ENCODE data around the gene CCDC30.
"Not testable (repeated sequence)": the region's sequence is repeated elsewhere in the genome, so short reads cannot be mapped to it uniquely, and the experiment has no call there.

The CCDC30 gene

DNA sequence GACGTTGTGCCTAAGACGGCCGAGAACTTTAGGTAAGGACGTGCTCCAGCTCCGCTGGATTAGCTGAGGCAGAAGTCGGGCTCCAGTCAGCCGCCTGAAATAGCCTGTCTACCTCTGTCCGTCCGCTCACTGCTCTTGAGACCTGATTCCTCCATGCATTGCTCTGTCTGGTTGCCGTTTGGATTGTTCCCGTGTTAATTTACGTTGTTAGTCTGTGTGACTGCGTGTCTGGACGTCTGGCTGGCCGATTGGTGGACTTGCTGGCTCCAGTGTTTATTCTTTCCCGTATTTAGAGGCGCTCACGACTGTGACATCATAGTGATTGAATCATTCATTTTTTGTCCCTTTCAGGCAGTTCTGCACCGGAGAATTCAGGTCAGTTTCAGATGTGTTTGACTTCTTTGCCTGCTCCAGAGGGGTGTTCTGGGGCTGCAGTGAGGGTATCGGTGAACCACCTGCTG lies 195.8 kb downstream of the CCDC30 start:
- DNase-seq = no peak

DNA sequence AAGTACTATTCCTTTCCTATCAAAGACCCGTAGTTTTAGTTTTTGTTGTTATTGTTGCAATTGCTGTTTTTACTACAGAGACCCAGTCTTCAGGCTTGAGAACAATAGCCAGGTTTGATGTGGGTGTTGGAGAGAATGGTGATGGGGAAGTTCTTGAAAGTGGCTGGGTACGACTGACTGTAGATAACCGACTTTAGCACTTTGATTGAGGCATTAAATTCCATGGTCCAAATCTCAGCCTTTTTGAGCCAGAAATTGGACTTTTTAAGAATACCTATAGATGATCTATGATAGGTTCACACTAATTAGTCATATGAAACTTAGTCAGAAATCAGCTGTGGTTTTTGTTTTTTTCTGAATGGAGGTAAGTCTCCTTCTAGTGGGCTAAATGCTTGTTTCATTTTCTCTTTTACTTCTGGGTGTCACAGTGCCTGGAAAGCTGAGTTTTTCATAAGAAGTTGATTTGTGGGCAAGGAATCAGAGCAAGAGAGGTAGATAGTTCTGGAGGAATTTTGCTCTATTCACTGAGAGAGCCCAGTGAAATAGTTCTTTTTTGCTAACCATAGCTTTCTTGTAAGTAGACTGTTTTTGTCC lies 197.9 kb downstream of the CCDC30 start:
- DNase-seq = no peak

DNA sequence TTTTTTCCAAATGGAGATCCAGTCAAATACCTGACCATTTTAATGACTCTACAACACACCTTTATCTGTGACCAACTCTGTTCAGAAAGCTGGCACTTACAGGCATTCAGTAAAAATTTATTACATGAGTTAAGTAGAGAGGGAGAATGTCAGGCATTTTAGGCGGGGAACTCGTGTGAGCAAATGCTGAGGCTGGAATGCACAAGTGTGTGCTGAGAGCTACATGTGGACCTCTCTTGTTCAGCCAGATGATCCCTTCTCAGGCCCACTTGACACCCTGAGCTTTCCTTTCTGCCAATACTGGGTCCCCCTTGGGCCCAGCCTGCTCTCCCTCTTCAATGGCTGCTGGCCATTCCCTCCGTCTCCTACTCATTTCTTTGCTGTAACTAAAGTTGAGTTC lies 206.8 kb downstream of the CCDC30 start:
- DNase-seq = no peak

DNA sequence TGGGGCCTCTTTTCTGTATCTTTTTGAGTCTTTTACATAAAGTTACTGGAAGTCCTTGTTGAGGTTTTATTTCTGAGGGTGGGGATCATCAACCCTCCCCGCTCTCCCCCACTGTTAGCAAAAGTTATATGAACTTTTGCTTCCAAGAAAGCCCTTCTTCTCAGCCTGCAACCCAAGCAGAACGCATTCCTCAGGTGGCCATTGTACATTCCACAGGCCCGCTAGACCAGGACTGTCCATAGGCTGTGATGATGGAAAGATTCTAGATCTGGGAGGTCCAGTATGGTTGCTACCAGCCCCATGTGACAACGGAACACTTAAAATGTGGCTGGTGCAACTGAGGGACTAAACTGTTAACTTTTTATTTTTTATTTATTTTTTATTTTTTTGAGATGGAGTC lies 207.3 kb downstream of the CCDC30 start:
- DNase-seq = no peak

DNA sequence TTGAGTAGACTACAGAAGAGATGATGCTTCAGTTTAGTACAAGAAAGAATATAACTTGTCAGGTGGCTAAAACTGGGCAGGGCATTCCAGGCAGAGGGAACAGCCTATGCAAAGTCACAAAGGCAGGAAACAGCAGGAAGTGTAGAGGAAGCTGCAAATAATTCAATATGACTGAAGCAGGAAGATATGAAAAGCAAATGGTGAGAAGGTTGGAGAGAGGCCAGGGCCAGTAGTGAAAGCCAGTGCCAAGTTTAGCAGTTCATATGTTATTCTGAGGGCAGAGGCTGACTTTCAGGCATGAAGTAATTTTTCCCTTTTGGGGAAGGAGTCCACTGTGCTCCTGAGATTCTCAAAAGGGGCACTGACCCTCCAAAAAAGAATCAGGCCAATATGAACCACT lies 211.1 kb downstream of the CCDC30 start:
- no peak for DNase-seq

DNA sequence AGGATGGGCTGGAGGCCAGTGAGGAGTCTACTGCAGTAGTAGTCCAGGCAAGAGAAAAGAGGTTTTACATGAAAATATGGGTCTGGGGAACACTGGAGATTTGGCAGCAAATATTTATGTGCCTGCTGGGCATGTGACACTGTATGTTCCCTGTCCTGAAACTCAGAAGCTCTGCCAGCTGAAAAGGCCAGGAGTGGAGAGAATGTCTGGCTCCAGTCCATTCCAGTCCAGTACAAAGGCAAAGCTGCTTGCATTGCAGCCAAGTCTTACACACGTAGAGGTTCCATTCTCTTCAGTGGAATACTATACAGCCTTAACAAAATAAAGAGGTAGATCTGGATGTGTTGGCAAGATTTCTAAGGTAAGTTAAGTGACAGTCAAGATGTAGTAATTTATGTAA lies 211.6 kb downstream of the CCDC30 start:
- no peak for DNase-seq

DNA sequence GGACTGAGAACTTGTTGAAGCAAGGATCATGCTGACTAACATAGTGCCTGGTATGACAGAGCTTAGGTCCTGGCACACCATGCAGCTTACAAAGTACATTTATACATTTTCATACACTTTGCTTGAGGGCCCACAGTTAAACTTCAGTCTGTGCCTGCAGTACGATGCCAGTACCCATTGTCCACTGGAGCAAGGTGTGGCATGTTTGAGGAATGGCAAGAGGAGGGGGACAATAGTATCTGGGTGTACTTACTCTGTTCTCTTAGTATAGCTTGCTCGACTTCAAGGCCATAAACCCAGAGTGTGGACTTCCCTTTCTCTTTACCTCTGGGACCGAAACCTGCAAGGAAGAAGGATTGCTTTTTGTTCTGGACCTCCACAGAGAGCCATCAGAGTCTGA lies 212.4 kb downstream of the CCDC30 start:
- no peak for DNase-seq

DNA sequence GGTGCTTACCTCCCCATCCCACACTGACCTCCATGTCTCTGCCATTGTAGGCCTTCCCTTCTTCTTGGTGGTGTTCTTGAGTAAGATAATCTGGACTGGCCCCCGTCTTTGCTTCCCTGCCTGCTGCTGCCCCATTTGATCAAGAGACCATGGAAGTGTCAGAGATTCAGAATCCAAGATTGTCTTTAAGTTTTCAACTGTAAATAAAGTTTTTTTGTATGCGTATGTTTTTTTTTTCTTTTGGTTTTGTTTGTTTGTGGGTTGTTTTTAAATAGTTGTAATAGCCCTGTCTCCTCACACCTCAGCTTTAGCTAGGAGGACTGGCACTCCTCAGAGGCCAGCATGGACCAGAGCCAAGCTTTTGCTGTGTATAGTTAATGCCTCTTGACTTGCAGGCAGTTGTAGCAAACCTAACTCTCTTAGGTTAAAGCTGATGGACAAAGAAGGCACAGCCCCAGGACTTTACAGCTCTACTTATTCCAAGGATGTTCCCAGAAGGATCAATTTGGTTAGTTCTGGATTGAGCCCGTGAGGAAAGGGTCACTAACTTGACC lies 213.5 kb downstream of the CCDC30 start:
- no peak for DNase-seq

DNA sequence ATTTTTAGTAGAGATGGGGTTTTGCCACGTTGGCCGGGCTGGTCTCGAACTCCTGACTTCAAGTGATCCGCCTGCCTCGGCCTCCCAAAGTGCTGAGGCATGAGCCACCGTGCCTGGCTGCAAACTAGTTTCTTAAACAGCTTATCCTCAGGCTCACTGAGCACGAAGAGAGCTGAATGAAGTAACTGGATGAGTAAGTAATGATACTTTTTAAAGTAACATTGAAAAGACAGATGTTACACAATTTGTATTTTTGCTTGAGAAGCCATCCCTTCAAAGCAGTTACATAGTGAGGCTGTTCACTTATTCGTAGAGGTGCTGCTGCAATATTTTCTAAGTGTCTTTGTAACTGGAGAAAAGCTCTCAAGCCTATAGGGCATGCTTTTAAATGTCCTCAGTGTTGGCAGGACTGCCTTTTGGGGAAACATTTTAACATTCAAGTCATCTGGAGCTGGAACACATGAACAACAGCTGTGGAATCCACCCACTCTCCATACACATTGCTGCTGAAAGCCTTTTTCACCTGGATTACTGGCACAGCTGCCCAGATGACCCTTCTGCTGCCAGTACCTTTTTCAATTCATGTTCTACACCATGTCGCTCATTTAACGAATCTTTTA lies 216.4 kb downstream of the CCDC30 start:
- DNase-seq = no peak

DNA sequence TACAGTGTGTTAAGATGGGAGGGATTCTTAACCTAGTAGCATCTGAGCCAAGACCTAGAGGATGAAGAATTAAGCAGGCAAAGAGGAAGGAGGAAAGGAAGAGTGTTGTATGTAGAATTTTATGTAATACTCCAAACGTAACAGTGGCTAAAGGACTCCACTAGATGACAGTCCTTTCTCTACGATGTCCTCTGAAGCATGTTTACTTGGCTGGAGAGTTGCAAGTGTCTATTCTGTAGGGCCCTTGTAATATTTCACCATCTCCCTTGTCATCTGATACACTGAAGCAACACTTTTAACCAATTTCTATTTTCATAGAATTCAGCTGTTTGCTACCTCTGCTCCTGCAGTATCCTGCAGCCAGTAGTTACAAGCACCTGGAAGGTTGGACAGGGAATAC lies 217.0 kb downstream of the CCDC30 start:
- DNase-seq = no peak

DNA sequence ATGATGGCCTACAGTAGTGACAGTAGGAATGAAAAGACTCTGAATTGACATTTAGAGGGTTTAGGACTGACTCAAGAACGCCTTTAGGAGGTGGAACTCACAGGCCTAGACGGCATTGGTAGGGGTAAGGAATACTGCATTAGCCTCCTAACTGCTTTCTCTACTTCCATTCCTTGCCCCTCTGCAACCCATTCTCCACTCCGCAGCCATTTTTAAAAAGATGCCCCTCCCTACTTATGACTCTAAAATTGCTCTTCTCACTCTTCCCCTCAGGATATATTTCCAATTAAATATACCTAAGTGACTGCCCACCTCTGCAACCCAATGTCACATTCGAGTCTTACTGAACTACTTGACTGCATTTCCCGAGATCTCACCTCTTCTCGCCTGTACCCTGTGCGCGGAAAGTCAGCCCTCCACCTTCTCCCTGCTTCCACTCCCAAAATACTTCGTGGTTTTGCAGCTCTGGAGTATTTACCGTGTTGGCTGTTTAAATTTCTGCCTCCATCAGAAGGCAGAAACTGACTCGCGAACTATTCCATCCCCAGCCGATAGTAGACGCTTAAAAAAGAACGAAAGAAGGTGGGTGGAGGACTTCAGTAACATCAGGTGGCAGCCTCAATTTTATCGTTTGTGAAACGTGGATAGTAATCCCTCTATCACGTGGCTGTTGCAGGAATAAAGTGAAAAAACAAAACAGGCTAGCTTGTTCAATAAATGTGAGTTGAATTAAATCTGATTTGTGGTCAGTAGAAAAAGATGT lies 218.0 kb downstream of the CCDC30 start:
- no peak for DNase-seq

DNA sequence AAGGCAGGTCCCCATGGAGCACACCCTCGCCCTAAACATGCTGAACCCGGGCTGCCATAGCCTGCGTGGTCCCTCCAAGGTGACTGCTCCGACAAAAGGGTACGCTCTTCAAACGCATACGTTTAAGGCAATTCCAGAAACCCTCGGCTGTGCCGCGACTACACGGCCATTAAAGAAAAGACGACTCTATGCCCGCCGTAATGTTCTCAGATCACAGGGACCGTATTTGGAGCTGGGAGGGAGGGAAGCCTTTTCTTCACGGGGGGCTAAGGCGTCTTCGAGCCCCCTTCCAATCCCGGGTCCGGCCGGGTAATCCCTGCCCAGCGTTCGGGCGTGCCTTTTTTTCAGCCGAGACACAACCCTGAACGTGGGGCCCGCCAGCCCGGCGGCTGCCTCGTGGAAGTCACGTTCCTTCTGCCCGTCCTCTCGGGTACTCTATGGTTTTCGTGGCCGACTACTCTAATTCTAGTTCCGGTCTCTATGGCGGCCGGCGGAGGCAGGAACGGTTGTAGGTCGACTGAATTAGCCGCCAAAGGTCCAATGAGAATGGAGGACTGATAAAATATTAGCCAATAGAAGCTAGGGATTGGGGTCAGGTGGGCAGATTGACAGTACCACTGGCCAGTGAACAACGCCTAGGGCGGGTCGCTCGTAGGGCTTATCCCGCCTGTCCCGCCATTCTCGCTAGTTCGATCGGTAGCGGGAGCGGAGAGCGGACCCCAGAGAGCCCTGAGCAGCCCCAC lies 218.8 kb downstream of the CCDC30 start, which contains the start of gene YBX1:
Gene YBX1, plus strand, starts transcription at position 678 of the 743 bp plus-strand sequence. CDS start 148 bp downstream, outside the sequence.
- DNase-seq = peak; percentile 97

DNA sequence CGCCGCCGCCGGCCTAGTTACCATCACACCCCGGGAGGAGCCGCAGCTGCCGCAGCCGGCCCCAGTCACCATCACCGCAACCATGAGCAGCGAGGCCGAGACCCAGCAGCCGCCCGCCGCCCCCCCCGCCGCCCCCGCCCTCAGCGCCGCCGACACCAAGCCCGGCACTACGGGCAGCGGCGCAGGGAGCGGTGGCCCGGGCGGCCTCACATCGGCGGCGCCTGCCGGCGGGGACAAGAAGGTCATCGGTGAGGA lies 219.3 kb downstream of the CCDC30 start:
- DNase-seq = not testable (repeated sequence)

DNA sequence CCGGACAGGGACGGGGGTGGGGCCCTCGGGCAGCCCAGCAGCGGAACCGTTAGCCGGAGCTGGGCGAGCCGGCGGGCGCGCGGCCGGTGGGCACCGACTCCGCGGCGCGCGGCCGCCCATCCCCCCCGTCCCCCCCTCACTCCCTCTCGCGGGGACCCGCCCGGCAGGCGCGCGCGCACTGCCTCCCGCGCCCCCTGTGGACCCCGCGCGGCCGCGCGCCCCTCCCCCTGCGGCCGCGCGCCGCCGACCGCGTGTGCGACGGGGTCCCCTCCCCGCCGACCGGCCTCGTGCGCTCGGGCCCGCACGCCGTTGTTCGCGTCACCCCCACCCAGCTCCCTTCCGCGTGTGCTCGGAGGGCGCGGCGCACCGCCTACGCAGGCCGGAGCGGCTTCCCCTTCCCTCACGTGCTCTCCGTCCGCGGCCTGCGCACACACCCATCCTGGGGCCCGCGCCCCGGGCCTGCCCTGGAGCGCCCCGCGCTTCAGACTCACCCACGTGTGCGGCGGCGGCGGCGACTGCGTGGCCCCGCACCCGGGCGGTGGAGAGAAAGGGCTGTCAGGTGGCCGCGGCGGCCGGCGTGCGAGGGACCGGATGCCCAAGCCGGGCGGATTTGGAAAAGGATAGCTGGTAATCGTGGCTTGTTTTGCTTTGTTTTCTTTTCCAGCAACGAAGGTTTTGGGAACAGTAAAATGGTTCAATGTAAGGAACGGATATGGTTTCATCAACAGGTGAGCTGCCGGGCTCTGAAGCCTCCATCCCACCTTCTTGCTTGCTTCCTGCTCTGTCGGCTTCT lies 219.8 kb downstream of the CCDC30 start:
- DNase-seq = peak; percentile 67

DNA sequence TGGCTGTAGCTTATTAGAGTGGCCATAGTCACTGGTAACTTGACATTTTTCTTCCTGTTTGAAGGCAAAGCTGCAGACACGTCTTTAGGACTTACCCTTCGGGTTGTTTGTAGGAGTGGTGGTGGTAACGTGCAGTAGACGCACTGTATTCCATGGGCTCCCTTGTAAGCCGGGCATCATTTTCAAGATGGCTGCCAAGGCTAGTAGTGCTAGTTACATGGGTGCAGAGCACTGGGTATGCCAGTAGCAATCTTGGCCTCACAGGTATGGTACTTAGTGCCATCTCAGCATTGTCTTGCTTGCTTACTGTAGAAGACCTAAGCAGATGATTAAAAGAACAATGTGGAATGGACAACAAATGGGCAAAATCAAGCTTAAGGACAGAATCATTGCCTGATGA lies 221.1 kb downstream of the CCDC30 start:
- DNase-seq = no peak

DNA sequence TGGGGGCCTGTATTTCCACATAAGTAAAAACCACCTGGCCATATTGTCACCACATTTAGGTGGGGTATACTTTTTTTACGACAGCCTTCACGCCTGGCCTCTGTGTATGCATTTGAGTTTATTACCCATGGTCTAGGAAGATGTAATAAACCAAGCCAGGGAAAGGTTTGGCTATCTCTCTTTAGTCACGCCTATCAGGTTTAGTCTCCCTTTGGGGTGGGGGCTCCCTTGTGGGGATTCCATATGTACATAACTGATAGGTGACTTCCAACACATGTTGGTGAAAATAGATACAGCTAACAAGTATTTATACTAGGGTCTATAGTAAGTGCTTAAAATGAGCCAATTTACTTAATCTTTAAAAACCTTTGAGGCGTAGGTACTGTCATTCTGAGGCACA lies 223.3 kb downstream of the CCDC30 start:
- DNase-seq = no peak

DNA sequence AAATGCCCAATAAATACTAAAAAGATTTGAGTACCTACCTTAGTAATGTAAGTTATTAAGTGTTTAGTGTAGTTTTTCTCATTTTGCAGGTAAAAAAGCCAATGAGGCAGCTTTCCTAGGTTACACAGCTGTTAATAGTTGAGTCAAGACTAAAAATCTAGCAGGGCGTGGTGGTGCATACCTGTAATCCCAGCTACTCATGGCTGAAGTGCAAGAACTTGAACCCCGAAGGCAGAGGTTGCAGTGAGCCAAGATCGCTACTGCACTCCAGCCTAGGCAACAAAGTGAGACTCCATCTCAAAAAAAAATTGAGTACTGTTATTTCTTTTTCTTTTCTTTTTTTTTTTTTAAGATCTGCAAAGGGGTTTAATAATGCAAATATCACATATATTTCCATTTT lies 226.8 kb downstream of the CCDC30 start:
- DNase-seq = no peak

DNA sequence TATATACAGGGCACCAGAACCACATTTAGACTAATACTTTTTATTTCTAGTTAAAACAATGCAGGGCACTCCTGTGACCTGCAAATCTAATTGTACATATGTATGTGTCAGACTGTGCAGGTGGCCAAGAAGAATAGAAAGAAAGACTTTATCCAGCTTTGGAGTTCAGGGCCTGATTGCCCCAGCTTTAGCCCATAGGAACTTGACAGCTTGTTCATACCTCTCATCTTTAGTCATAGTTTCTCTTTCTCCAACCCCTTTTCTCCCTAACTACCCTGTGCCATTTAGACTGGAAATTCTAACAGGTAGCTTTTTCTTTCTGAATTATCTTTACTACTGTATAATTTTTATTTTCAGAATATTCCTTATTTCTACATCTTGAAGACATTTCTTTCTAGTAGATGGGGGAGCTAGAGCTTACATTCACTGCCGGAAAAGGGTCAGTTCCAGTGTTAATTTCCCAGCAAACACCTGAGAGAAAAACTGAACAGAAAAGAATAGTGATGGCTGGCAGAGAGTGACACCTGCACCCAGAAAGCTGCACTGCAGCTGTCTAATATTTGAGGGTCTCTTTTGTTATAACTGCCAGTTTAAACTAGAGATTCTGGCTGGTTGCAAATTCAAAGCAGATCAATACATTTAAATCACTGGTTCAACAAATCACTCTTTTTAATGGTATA lies 227.5 kb downstream of the CCDC30 start:
- no peak for DNase-seq

DNA sequence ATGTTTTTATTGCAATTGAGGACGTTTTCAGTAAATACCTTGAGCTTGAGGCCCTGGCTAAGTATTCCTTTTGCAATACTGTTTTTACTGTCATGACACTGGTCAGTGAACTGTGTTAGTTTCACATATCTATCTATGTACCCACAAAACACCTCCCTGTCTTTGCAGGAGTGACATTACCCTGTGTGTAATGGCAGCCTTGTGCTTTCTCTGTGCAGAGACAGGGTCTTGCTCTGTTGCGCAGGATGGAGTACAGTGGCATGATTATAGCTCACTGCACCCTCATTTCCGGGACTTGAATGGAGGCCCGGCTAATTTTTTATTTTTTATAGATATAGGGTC lies 228.0 kb downstream of the CCDC30 start:
- DNase-seq = no peak

DNA sequence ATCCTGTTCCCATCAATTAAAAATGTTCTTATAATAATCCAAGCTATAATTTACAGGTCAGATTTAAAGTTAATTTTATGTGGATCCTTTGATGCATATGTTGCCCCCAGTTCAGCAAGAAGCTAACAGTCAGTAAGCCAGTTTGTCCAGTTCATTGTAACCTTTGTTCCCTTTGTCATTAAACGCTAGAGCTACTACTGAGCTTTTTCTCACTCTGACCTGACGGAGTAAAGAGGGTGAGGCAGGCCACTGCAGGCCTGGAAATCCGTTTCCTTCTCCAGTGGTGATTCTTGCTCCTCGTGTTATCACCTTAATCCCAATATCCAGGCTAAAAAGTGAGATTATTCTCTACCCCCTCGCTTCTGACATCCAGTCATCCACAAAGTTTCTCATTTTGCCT lies 229.4 kb downstream of the CCDC30 start:
- no peak for DNase-seq

DNA sequence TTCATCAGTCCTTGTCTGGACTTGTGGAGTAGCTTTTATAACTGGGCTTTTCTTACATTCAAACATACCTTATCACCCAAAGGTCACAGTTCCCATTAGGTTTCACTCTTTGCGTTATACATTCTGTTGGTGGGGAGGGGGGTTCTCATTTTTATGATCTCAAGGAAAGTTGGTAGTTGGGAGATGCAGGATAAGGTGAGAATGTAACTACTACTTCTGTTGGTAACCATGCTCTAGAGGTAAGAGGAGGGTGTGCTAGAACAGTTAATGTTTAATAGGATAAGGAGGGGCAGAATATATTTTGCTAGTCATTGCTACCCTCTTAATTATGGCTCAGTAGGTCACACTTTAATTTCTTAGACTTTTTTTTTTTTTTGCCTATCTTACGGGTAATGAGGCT lies 229.8 kb downstream of the CCDC30 start:
- no peak for DNase-seq

Measured in NCI-H226 (cell line).